ENCODE results near the gene DGKZ. TPM values are rescaled to one million over a fixed set of nuclear protein-coding genes. Genes with fewer than 3 reads are reported as not detected.

Gene DGKZ
- total and polyA plus RNA-seq, 2 experiments from 2014 or later, result 21.4 to 62.7 TPM

GRCh38 chr11:46429717-46430116, 82.5 kb downstream of the DGKZ start:
- no peak overlapping the region for H3K4me2 ChIP-seq (ENCODE audit: unreplicated experiment)

More at GRCh38 chr11:46429717-46430116, 82.5 kb downstream of the DGKZ start:
- H3K79me2 ChIP-seq (ENCODE audit: insufficient read depth), result no peaks in the 10 kb centered on the region
- TF ChIP-seq EZH2phosphoT487 (IDR thresholded peaks at IDR 0.05; ENCODE audit: insufficient read depth, low read depth) (no peak), EZH2 (IDR thresholded peaks at IDR 0.05; ENCODE audit: insufficient read depth, poor library complexity, severe bottlenecking) (no peak)
- H3F3A ChIP-seq (ENCODE audit: insufficient read depth), result 0 out of 2 replicates have a peak, but pooled peaks cover 3% of the 10 kb centered on the region
- no peak overlapping the region for H2AFZ ChIP-seq
- DNase-seq, result peak; percentile 24
- WGBS, 2 experiments (ENCODE audit: low coverage in 1 of 2, low lambda C conversion rate in 2 of 2, missing lambda C conversion rate in 2 of 2), result 19 to 20% methylated on average over 3 of the region's 3 CpGs
- H4K20me1 ChIP-seq (ENCODE audit: insufficient read depth), result no peaks in the 10 kb centered on the region
- in situ Hi-C loops (cut with MboI), result no loop called here
- no peaks in the 10 kb centered on the region for H3K9me2 ChIP-seq (ENCODE audit: insufficient read depth)
- H3K4me3 ChIP-seq, result no peak overlapping the region
- H3K36me3 ChIP-seq (ENCODE audit: low read depth), result peaks cover 10% of the 10 kb centered on the region; the same call in 1 of the 2 replicates
- no peaks in the 10 kb centered on the region for H3K4me1 ChIP-seq (ENCODE audit: insufficient read depth)
- no peak overlapping the region for H3K9ac ChIP-seq
- H3K27me3 ChIP-seq (replicated peaks; ENCODE audit: insufficient read depth), result no peaks in the 10 kb centered on the region
- H3K27ac ChIP-seq, result no peak overlapping the region; the same call in 1 of the 2 replicates
- no peaks in the 10 kb centered on the region for H3K9me3 ChIP-seq (ENCODE audit: low read depth)

Small RNAs within 50 kb of the gene (microRNA-seq; reads per million reads assigned to microRNA genes)
- not detected for gene MIR4688 (ENCODE audit: borderline number of aligned reads)

Small RNAs within 50 kb of the gene (small RNA-seq; reads per million reads assigned to genes)
- not detected for gene MIR4688 (ENCODE audit: low read depth, low replicate concordance)

Other genes with a start within 250 kb of the DGKZ start
- gene PHF21A, start 226.0 kb upstream of the DGKZ start, total RNA-seq (2014; rRNA removed; shearing (Covaris generic)), result 11.2 and 11.8 TPM in 2 replicates
- 17.0 and 22.3 TPM in 2 replicates for gene PHF21A, start 226.0 kb upstream of the DGKZ start, polyA plus RNA-seq (2016; fragmentation: Nextera tagmentation; extraction: Ambion mirVana)
- gene CREB3L1, start 69.8 kb upstream of the DGKZ start, total RNA-seq (2014; rRNA removed; shearing (Covaris generic)), result 29.6 and 37.7 TPM in 2 replicates
- 146 and 151 TPM in 2 replicates for gene CREB3L1, start 69.8 kb upstream of the DGKZ start, polyA plus RNA-seq (2016; fragmentation: Nextera tagmentation; extraction: Ambion mirVana)
- gene MDK, start 34.2 kb downstream of the DGKZ start, total RNA-seq (2014; rRNA removed; shearing (Covaris generic)), result 2.7 and 10.7 TPM in 2 replicates
- 31.5 and 34.5 TPM in 2 replicates for gene MDK, start 34.2 kb downstream of the DGKZ start, polyA plus RNA-seq (2016; fragmentation: Nextera tagmentation; extraction: Ambion mirVana)
- not detected in 2 replicates for gene CHRM4, start 44.3 kb downstream of the DGKZ start, total RNA-seq (2014; rRNA removed; shearing (Covaris generic))
- not detected in 2 replicates for gene CHRM4, start 44.3 kb downstream of the DGKZ start, polyA plus RNA-seq (2016; fragmentation: Nextera tagmentation; extraction: Ambion mirVana)
- gene AMBRA1, start 246.6 kb downstream of the DGKZ start, total RNA-seq (2014; rRNA removed; shearing (Covaris generic)), result 20.1 and 46.0 TPM in 2 replicates
- gene AMBRA1, start 246.6 kb downstream of the DGKZ start, polyA plus RNA-seq (2016; fragmentation: Nextera tagmentation; extraction: Ambion mirVana), result 5.0 and 5.2 TPM in 2 replicates

Data from GM23248 (cell line).